Duodenal mucosa (tissue), 2 donors: ENCODE data around the gene ACTR3.

Experiments used
- H3K27ac ChIP-seq: one replicate; pipeline ENCODE4 v1.7.0; 2013; ENCODE audit warnings: low read depth, low read length
- H3K27me3 ChIP-seq, 2 donors: one replicate each; pipeline ENCODE4 v1.7.0; 2013; ENCODE audit warnings: low read length in 2 of 2, control low read depth in 1 of 2; ENCODE audit not compliant: insufficient read depth in 2 of 2, control insufficient read depth in 1 of 2
- H3K36me3 ChIP-seq, 2 donors: one replicate each; pipeline ENCODE4 v1.7.0; 2013; ENCODE audit warnings: low read length in 2 of 2, control low read depth in 1 of 2; ENCODE audit not compliant: insufficient read depth in 2 of 2, control insufficient read depth in 1 of 2
- H3K4me1 ChIP-seq, 2 donors: one replicate each; pipeline ENCODE4 v1.7.0; 2013; ENCODE audit warnings: low read length in 2 of 2, control low read depth in 1 of 2; ENCODE audit not compliant: insufficient read depth in 2 of 2, control insufficient read depth in 1 of 2
- H3K4me3 ChIP-seq, 2 donors: one replicate each; pipeline ENCODE4 v1.7.0; 2013; ENCODE audit warnings: low read length in 2 of 2, low read depth in 1 of 2
- H3K9ac ChIP-seq, 2 donors: one replicate each; pipeline ENCODE4 v1.7.0; 2013; ENCODE audit warnings: low read length in 2 of 2, low read depth in 1 of 2
- H3K9me3 ChIP-seq, 2 donors: one replicate each; pipeline ENCODE4 v1.7.0; 2013; ENCODE audit warnings: low read length in 2 of 2, control low read depth in 1 of 2; ENCODE audit not compliant: control insufficient read depth in 1 of 2

Gene ACTR3

DNA sequence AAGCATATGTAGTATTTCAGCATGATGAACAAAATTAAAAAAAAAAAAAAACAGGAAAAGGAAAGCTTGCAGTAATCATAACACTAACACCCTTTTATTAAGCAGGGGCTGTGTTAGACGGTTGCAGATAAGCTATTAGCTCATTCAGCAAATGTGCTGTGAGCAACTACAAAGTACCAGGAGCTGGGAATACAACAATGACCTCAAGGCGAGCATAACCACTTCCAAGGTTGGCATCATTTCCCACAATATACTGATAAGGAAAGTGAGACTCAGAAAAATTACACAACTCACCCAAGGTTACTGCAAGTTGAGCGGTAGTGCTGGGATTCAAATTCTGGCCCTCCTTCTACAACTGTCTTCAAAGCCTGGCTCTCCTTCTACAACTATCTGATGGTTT is 38.2 kb upstream of the ACTR3 start:
- H3K27me3 ChIP-seq: no peaks in the 10 kb centered on the region
- H3K9me3 ChIP-seq: no peaks in the 10 kb centered on the region
- H3K27ac ChIP-seq: no peak overlapping the region
- no peaks in the 10 kb centered on the region for H3K36me3 ChIP-seq
- no peak overlapping the region for H3K4me3 ChIP-seq
- H3K9ac ChIP-seq: no peak overlapping the region
- H3K4me1 ChIP-seq: peaks cover 0 to 7% of the 10 kb centered on the region in 2 donors

DNA sequence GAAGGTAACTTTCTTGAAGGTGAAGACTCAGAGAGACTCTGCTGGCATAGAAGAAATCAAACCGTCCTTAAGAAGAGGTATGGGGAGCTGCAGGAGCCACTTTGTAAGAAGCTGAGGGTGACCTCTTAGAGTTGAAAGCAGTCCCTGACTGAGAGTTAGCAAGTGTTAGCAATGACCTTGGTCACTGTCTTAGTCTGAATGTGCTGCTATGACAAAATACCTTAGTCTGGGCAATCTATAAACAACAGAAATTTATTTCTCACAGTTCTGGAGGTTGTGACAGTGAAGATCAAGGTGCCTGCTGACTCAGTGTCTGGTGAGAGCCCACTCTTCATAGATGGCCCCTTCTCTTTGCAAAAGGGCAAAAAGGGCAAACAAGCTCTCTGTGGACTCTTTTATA is 35.7 kb upstream of the ACTR3 start:
- Histone ChIP-seq H3K9ac (no peak overlapping the region), H3K4me3 (no peak overlapping the region), H3K27ac (no peak overlapping the region), H3K4me1 (peaks cover 5 to 7% of the 10 kb centered on the region in 2 donors), H3K27me3 (no peaks in the 10 kb centered on the region), H3K9me3 (no peaks in the 10 kb centered on the region), H3K36me3 (no peaks in the 10 kb centered on the region)

DNA sequence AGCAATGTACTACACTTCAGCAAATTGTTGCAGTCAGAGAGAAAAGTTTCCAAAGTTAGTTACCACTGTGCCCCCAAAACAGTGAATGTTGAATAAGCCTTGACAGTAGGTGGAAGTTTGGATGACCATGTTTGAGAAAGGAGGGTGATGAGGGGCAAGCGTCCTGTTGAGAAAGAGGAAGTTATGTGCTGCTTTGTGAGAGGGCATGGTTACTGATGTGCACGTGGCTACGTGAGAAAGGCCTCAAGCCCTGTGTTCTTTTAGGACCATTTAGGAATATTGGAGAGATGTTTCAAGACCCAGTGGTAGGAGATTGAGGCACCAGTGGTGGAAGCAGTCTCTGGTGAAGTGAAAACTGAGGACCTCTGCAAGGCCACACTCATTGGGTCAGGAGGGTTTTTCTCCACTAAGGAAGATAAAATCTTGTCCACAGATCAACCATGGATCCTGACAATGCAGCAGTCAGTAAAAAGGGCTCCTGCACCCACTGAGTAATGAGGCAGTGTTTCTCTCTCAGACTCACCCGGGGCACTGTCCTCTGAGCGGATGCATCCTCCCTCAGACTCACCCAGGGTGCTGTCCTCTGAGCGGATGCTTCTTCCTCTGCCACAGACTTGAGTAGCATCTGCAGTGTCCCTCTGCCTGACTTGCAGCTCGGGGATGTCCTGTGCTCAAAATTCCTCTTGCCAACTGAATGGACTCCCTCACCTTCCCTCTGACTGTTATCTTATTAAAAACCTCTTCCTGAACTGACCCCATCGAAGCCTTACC is 34.7 kb upstream of the ACTR3 start:
- Histone ChIP-seq H3K27ac (no peak overlapping the region), H3K9ac (no peak overlapping the region), H3K4me1 (peaks cover 5 to 7% of the 10 kb centered on the region in 2 donors), H3K9me3 (no peaks in the 10 kb centered on the region), H3K36me3 (no peaks in the 10 kb centered on the region), H3K27me3 (no peaks in the 10 kb centered on the region), H3K4me3 (no peak overlapping the region)

DNA sequence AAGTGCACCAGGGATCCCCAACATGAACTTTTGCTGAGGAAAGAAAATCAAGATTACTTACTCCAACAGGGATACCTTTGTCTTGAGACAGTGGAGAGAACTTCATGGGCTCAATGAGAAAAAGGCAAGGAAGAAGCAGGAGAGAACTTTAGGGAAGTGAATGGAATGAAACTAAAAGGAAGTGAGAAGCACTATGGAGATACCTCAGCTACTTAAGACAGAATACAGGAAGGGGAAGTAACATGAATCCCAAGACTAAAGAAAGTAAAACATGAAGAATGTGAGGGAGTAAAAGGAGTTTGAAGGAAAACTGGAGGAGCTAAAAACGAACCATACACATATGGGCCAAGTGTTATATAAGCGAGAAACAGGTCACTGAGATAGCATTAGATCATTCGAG is 32.4 kb upstream of the ACTR3 start:
- no peaks in the 10 kb centered on the region for H3K9me3 ChIP-seq
- no peak overlapping the region for H3K27ac ChIP-seq
- H3K27me3 ChIP-seq: no peaks in the 10 kb centered on the region
- H3K9ac ChIP-seq: no peak overlapping the region
- H3K36me3 ChIP-seq: no peaks in the 10 kb centered on the region
- H3K4me1 ChIP-seq: peaks cover 5 to 7% of the 10 kb centered on the region in 2 donors
- H3K4me3 ChIP-seq: no peak overlapping the region

DNA sequence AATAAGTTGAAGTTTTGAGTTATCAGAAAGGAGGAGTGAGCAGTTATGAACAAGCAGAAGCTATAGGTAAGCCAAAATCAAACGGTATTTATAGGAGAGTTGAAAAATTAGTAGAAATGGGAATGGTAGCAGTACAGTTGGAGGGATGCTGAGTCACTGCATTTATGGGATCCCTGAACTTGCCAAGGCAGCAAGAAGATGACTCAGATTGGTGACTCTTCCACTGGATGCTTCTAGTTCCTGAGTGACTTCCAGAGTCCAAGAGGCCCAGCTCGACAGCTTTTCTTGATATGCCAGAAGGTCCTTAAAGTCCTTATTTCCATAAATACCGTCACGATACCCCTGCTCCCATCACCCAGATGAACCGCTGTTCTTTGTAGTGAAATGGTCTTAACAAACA is 31.1 kb upstream of the ACTR3 start:
- no peak overlapping the region for H3K27ac ChIP-seq
- H3K4me1 ChIP-seq: peaks cover 0 to 5% of the 10 kb centered on the region in 2 donors
- no peaks in the 10 kb centered on the region for H3K36me3 ChIP-seq
- H3K27me3 ChIP-seq: no peaks in the 10 kb centered on the region
- no peak overlapping the region for H3K9ac ChIP-seq
- no peaks in the 10 kb centered on the region for H3K9me3 ChIP-seq
- no peak overlapping the region for H3K4me3 ChIP-seq

DNA sequence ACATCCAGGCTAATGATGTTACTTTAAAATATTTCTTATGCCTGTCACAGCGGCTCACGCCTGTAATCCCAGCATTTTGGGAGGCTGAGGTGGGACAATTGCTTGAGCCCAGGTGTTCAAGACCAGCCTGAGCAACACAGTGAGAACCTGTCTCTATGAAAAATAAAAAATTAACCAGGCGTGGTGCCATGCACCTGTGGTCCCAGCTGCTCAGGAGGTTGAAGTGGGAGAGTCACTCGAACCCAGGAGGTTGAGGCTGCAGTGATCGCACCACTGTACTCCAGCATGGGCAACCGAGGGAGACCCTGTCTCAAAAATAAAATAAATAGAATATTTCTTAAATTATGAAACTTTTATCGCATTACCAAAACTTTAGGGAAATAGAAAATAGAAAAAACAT is 28.1 kb upstream of the ACTR3 start:
- Histone ChIP-seq H3K36me3 (no peaks in the 10 kb centered on the region), H3K4me3 (no peak overlapping the region), H3K4me1 (peaks cover 0 to 5% of the 10 kb centered on the region in 2 donors), H3K9me3 (peaks cover 0 to 4% of the 10 kb centered on the region in 2 donors), H3K27ac (no peak overlapping the region), H3K27me3 (no peaks in the 10 kb centered on the region), H3K9ac (no peak overlapping the region)

DNA sequence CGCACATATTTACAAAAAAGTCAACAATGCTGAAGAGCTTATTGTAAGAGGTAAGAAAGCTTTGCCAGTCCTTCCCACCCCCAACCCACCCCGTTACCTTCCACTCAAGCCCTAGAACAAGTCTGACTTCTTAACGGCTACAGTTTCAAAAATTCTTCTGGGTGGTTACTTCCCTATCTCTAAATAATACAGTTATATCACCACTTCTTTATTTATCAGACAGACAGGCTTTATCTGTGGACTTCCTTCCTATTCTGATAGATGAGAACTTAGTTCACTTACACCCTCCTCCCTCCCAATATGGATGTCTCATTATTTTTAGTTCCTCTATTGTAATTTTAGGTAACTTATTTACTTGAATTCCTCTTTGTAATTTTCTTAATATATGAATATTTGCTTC is 26.7 kb upstream of the ACTR3 start:
- Histone ChIP-seq H3K9ac (no peak overlapping the region), H3K27ac (no peak overlapping the region)

DNA sequence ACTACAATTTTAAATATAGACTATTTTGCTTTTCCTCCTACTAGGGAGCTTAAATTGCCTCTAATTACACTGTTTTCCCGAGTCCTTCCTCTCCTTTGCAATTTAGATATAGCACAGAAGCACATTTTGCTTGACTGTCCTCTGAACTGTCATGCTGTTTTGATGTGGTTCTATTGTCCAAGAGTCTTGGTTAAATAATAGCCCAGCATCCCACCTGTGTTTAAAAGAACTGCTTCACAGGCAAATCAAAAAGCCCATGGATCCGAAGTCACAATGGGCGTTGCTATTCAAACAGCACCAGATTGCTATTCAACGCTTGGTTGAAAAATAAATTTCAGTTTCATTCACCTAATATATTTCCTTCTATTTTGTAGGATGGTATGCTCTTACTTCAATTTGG is 22.3 kb upstream of the ACTR3 start:
- Histone ChIP-seq H3K36me3 (no peaks in the 10 kb centered on the region), H3K27ac (no peak overlapping the region), H3K27me3 (no peaks in the 10 kb centered on the region), H3K4me1 (peaks cover 0 to 9% of the 10 kb centered on the region in 2 donors), H3K4me3 (peak overlapping the region in 1 of 2 donors; percentile 16), H3K9ac (no peak overlapping the region), H3K9me3 (peaks cover 0 to 4% of the 10 kb centered on the region in 2 donors)

More for the DNA sequence above, 26.7 kb upstream of the ACTR3 start:
- H3K4me1 ChIP-seq: peaks cover 5 to 9% of the 10 kb centered on the region in 2 donors
- H3K36me3 ChIP-seq: no peaks in the 10 kb centered on the region
- H3K27me3 ChIP-seq: no peaks in the 10 kb centered on the region
- no peak overlapping the region for H3K4me3 ChIP-seq
- H3K9me3 ChIP-seq: peaks cover 0 to 4% of the 10 kb centered on the region in 2 donors

DNA sequence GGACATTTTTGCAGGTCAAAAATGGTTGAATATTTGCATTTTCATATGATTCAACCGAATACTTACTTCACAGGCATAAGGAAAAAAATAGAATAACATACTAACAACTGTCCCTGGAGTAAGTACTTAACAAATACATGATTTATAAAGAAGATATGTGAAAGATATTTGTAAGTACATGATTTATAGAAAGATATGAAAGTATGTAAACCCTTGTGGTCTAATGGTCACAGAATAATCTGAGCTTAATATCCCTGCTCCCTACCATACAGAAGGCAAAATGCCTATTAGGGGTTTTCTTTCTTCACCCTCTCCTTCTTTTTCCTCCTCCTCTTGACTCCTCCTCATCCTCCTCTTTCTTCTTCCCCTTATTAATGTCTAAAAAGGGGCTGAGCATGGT is 20.6 kb upstream of the ACTR3 start:
- peaks cover 0 to 9% of the 10 kb centered on the region in 2 donors for H3K4me1 ChIP-seq
- no peaks in the 10 kb centered on the region for H3K27me3 ChIP-seq

DNA sequence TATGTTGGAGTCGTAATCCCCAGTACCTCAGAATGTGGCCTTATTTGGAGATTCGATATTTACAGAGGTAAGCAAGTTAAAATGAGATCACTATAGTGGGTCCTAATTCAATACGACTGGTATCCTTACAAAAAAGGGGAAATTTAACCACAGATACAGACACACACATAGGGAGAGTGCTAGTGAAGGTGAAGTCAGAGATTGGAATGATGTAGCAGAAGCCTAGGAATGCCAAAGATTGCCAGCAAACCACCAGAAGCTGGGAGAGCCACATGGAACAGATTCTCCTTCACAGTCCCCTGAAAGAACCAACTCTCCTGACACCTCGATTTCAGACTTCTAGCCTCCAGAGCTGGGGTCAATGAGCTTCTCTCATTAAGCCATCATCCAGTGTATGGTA is 17.7 kb upstream of the ACTR3 start:
- no peaks in the 10 kb centered on the region for H3K36me3 ChIP-seq
- H3K4me1 ChIP-seq: peaks cover 9 to 16% of the 10 kb centered on the region in 2 donors
- H3K4me3 ChIP-seq: no peak overlapping the region
- H3K27me3 ChIP-seq: no peaks in the 10 kb centered on the region
- H3K27ac ChIP-seq: no peak overlapping the region
- H3K9me3 ChIP-seq: no peaks in the 10 kb centered on the region
- H3K9ac ChIP-seq: no peak overlapping the region

More for the DNA sequence above, 20.6 kb upstream of the ACTR3 start:
- Histone ChIP-seq H3K9ac (no peak overlapping the region), H3K9me3 (peaks cover 0 to 4% of the 10 kb centered on the region in 2 donors), H3K36me3 (no peaks in the 10 kb centered on the region), H3K4me3 (no peak overlapping the region), H3K27ac (no peak overlapping the region)
